ENCODE data around the gene HTR2A. TPM values are rescaled to one million over a fixed set of nuclear protein-coding genes. Genes with fewer than 3 reads are reported as not detected.

Gene HTR2A
- total RNA-seq (0.18 TPM), polyA plus RNA-seq (ENCODE audit: insufficient read depth in 1 of 8, insufficient read length in 8 of 8, low replicate concordance in 1 of 8) (under 1 TPM; 0.18 to 0.81 (median 0.49) TPM)
- long read RNA-seq, donor 1 = 0 reads
- long read RNA-seq, donor 2 = 0 reads
- long read RNA-seq, donor 3 = 0 reads
- long read RNA-seq, donor 4 = 0 reads
- long read RNA-seq, donor 5, full-length matches to known transcripts = 2 of 2 reads
- long read RNA-seq, donor 5, partial matches to known transcripts = 0 of 2 reads
- long read RNA-seq, donor 5, other reads (novel, unspliced or antisense) = 0 of 2 reads
- long read RNA-seq, donor 6 = 0 reads
- long read RNA-seq, donor 7 = 0 reads
- long read RNA-seq, donor 8 = 0 reads
- long read RNA-seq, donor 9 = 0 reads
- long read RNA-seq, donor 10 = 0 reads
- long read RNA-seq, donor 11 = 0 reads

DNA sequence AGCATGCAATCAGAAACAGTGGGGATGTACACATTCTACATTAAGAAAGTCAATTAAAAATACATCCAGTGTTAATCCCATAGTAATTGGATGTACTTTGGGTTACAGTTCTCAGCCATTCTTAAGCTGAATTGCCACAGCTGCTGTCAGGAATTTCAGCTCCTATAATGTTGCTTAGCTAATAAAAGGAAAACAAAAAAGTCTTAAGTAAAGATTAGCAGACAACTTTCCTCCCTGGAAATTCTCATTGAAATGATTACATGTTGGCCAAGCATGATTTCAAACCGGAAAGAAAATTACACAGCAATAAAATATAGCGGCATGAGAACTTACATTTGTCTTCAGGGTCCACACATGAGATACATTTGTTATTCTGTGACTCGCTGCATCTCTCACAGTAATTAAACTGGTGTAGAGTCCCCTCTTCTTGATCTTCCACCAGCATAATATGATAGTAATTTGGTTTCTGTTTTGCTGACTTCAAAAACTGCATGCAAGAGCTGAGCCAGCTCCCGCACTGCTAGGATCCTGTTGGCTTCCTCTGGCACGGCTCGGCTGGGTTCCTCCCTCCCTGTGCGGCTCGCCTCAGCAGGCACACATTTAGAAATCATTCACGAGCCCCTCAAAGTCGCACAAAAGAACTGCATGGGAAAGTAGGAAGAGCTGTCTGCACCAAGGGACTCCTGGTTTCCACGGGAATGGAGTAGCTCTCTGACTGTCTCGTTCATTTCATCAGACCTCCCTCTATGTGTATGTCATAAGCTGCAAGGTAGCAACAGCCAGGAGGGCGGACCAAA is at the start of gene HTR2A:
Gene HTR2A, minus strand, starts transcription at position 713 of the 797 bp plus-strand sequence. CDS start 1,147 bp downstream, outside the sequence.
- Histone ChIP-seq H3K27me3 (ENCODE audit: control insufficient read depth, insufficient read depth, low read length) (peaks cover 9% of the 10 kb centered on the region), H3K4me3 (ENCODE audit: low read length) (peak within 1 kb of the TSS; percentile 27), H3K36me3 (ENCODE audit: control insufficient read depth, insufficient read depth, low read length) (no peaks in the 10 kb centered on the region), H3K9me3 (replicated peaks; ENCODE audit: control insufficient read depth, low read depth, low read length) (no peaks in the 10 kb centered on the region), H3K4me1 (ENCODE audit: control insufficient read depth, insufficient read depth, low read length) (peaks cover 13% of the 10 kb centered on the region), H3K27ac (ENCODE audit: low read length) (no peak within 1 kb of the TSS)
- 0% methylated on average over 2 of the region's 13 CpGs for WGBS (ENCODE audit: insufficient coverage)
- DNase-seq = peak; percentile 36

DNA sequence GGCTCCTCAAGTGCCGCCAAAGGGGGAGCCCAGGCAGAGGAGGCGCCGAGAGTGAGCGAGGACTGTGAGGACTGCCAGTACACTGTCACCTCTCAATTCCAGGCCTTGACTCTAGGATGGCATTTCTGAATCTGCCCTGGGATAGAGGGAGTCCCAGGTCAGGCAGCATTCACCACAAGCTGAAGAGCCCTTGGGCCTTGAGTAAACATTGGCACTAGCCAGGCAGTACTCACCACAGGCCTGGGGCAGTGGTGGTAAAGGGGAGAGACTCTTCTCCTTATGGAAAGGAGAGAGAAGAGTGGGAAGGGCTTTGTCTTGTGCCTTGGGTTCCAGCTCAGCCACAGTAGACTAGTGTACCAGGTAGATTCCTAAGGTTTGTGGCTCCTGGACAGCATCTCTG is 39.7 kb upstream of the HTR2A start:
- H3K4me1 ChIP-seq (ENCODE audit: control insufficient read depth, insufficient read depth, low read length) = no peaks in the 10 kb centered on the region
- H3K36me3 ChIP-seq (ENCODE audit: control insufficient read depth, insufficient read depth, low read length) = no peaks in the 10 kb centered on the region
- no CpG with 5 or more reads among the region's 4 CpGs for WGBS (ENCODE audit: insufficient coverage)
- DNase-seq = no peak
- H3K4me3 ChIP-seq (ENCODE audit: low read length) = no peak overlapping the region
- no peak overlapping the region for H3K27ac ChIP-seq (ENCODE audit: low read length)
- H3K27me3 ChIP-seq (ENCODE audit: control insufficient read depth, insufficient read depth, low read length) = no peaks in the 10 kb centered on the region
- peaks cover 10% of the 10 kb centered on the region for H3K9me3 ChIP-seq (replicated peaks; ENCODE audit: control insufficient read depth, low read depth, low read length)

GRCh38 chr13:46934749-46935148 is 37.9 kb upstream of the HTR2A start:
- WGBS (ENCODE audit: insufficient coverage) = no CpG with 5 or more reads among the region's 1 CpG

DNA sequence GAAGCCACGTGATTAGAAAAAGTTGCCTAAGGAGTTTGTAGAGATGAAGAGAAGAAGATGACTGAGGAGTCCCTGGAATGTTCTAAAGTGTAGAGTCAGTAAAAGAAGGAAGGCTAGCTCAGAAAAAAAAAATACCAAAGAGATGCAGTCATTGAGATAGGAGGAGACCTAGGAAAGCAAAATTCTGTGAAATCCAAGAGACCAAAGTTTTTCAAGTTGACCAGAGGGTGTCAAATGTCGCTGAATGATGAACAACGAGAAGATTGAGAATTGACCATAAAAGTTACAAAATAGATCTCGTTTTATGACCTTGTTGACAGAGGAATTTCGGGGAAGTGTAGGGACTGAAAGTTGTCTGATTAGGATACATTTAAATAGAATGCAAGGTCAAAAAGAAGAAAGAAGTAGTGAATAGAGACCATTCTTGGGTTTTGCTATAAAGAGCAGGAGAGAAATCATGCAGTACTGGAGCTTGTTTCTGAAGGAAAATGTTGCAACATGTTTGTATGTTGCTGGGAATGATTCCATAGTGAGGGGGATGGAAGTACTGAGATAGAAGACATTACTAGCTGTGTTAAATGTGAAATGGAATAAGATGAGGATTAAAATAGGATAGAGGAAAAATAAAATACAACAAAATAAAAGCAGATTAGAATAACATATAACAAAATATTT is 30.2 kb upstream of the HTR2A start:
- DNase-seq = peak; percentile 30
- Histone ChIP-seq H3K27me3 (ENCODE audit: control insufficient read depth, insufficient read depth, low read length) (no peaks in the 10 kb centered on the region), H3K4me1 (ENCODE audit: control insufficient read depth, insufficient read depth, low read length) (no peaks in the 10 kb centered on the region), H3K9me3 (replicated peaks; ENCODE audit: control insufficient read depth, low read depth, low read length) (peaks cover under 1% of the 10 kb centered on the region), H3K36me3 (ENCODE audit: control insufficient read depth, insufficient read depth, low read length) (no peaks in the 10 kb centered on the region), H3K27ac (ENCODE audit: low read length) (no peak overlapping the region), H3K4me3 (ENCODE audit: low read length) (no peak overlapping the region)
- WGBS (ENCODE audit: insufficient coverage) = 58% methylated on average over 2 of the region's 5 CpGs

More at GRCh38 chr13:46934749-46935148, 37.9 kb upstream of the HTR2A start:
- Histone ChIP-seq H3K4me1 (ENCODE audit: control insufficient read depth, insufficient read depth, low read length) (no peaks in the 10 kb centered on the region), H3K4me3 (ENCODE audit: low read length) (no peak overlapping the region), H3K27me3 (ENCODE audit: control insufficient read depth, insufficient read depth, low read length) (no peaks in the 10 kb centered on the region), H3K9me3 (replicated peaks; ENCODE audit: control insufficient read depth, low read depth, low read length) (peaks cover 10% of the 10 kb centered on the region), H3K27ac (ENCODE audit: low read length) (no peak overlapping the region), H3K36me3 (ENCODE audit: control insufficient read depth, insufficient read depth, low read length) (no peaks in the 10 kb centered on the region)
- DNase-seq = no peak

GRCh38 chr13:46925486-46925885 is 28.6 kb upstream of the HTR2A start:
- Histone ChIP-seq H3K27me3 (ENCODE audit: control insufficient read depth, insufficient read depth, low read length) (no peaks in the 10 kb centered on the region), H3K9me3 (replicated peaks; ENCODE audit: control insufficient read depth, low read depth, low read length) (no peaks in the 10 kb centered on the region), H3K4me3 (ENCODE audit: low read length) (no peak overlapping the region), H3K4me1 (ENCODE audit: control insufficient read depth, insufficient read depth, low read length) (no peaks in the 10 kb centered on the region), H3K27ac (ENCODE audit: low read length) (no peak overlapping the region), H3K36me3 (ENCODE audit: control insufficient read depth, insufficient read depth, low read length) (no peaks in the 10 kb centered on the region)
- no CpG with 5 or more reads among the region's 1 CpG for WGBS (ENCODE audit: insufficient coverage)
- no peak for DNase-seq

- no CpG with 5 or more reads among the region's 2 CpGs for WGBS (ENCODE audit: insufficient coverage)
- no peaks in the 10 kb centered on the region for H3K9me3 ChIP-seq (replicated peaks; ENCODE audit: control insufficient read depth, low read depth, low read length)
Measured at GRCh38 chr13:46914341-46914740, 17.5 kb upstream of the HTR2A start.

DNA sequence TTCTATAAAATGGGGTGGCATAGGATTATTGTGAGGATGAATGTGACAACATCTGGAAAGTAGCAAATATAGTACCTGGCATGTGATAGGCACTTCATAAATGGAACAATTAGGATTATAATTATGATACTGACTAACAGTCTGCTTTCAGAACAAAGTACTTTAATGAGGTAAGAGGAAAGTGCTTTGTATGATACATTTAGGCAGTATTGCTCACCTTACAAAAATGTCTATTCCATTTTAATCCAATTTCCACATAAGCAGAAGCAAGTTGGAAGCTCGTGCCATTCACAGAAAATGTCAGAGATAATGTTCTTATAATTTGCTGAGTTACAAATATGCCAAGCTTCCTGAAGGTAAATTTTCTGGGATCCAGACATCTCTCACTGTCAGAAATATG is 16.9 kb upstream of the HTR2A start:
- no peak overlapping the region for H3K27ac ChIP-seq (ENCODE audit: low read length)
- WGBS (ENCODE audit: insufficient coverage) = no CpG with 5 or more reads among the region's 1 CpG
- no peak overlapping the region for H3K4me3 ChIP-seq (ENCODE audit: low read length)
- no peaks in the 10 kb centered on the region for H3K9me3 ChIP-seq (replicated peaks; ENCODE audit: control insufficient read depth, low read depth, low read length)
- H3K27me3 ChIP-seq (ENCODE audit: control insufficient read depth, insufficient read depth, low read length) = no peaks in the 10 kb centered on the region
- no peaks in the 10 kb centered on the region for H3K4me1 ChIP-seq (ENCODE audit: control insufficient read depth, insufficient read depth, low read length)
- DNase-seq = no peak
- no peaks in the 10 kb centered on the region for H3K36me3 ChIP-seq (ENCODE audit: control insufficient read depth, insufficient read depth, low read length)

More at GRCh38 chr13:46914341-46914740, 17.5 kb upstream of the HTR2A start:
- Histone ChIP-seq H3K4me3 (ENCODE audit: low read length) (no peak overlapping the region), H3K4me1 (ENCODE audit: control insufficient read depth, insufficient read depth, low read length) (no peaks in the 10 kb centered on the region), H3K27me3 (ENCODE audit: control insufficient read depth, insufficient read depth, low read length) (no peaks in the 10 kb centered on the region), H3K36me3 (ENCODE audit: control insufficient read depth, insufficient read depth, low read length) (no peaks in the 10 kb centered on the region), H3K27ac (ENCODE audit: low read length) (no peak overlapping the region)
- no peak for DNase-seq

DNA sequence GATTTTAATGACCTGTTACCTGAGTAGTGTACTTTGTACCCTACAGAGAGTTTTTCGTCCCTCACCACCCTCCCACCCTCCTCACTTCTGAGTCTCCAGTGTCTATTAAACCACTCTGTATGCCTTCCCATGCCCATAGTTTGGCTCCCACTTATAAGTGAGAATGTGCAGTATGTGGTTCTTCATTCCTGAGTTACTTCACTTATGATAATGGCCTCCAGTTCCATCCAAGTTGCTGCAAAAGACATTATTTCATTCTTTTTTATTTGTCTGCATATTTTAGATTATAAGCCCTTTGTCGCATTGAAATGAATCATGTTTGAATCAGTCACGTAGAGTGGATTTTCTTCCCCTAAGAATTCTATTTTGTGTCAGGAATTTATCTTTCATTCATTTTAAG is 12.2 kb upstream of the HTR2A start:
- Histone ChIP-seq H3K36me3 (ENCODE audit: control insufficient read depth, insufficient read depth, low read length) (no peaks in the 10 kb centered on the region), H3K27me3 (ENCODE audit: control insufficient read depth, insufficient read depth, low read length) (no peaks in the 10 kb centered on the region), H3K27ac (ENCODE audit: low read length) (no peak overlapping the region), H3K9me3 (replicated peaks; ENCODE audit: control insufficient read depth, low read depth, low read length) (no peaks in the 10 kb centered on the region), H3K4me1 (ENCODE audit: control insufficient read depth, insufficient read depth, low read length) (no peaks in the 10 kb centered on the region), H3K4me3 (ENCODE audit: low read length) (no peak overlapping the region)
- WGBS (ENCODE audit: insufficient coverage) = no CpG with 5 or more reads among the region's 3 CpGs
- no peak for DNase-seq

GRCh38 chr13:46908501-46908900 is 11.6 kb upstream of the HTR2A start:
- Histone ChIP-seq H3K36me3 (ENCODE audit: control insufficient read depth, insufficient read depth, low read length) (no peaks in the 10 kb centered on the region), H3K4me3 (ENCODE audit: low read length) (no peak overlapping the region), H3K4me1 (ENCODE audit: control insufficient read depth, insufficient read depth, low read length) (no peaks in the 10 kb centered on the region), H3K27ac (ENCODE audit: low read length) (no peak overlapping the region), H3K9me3 (replicated peaks; ENCODE audit: control insufficient read depth, low read depth, low read length) (no peaks in the 10 kb centered on the region), H3K27me3 (ENCODE audit: control insufficient read depth, insufficient read depth, low read length) (no peaks in the 10 kb centered on the region)
- no CpG with 5 or more reads among the region's 2 CpGs for WGBS (ENCODE audit: insufficient coverage)
- no peak for DNase-seq

GRCh38 chr13:46906405-46906804 is 9.6 kb upstream of the HTR2A start:
- Histone ChIP-seq H3K4me3 (ENCODE audit: low read length) (no peak overlapping the region), H3K9me3 (replicated peaks; ENCODE audit: control insufficient read depth, low read depth, low read length) (no peaks in the 10 kb centered on the region), H3K27me3 (ENCODE audit: control insufficient read depth, insufficient read depth, low read length) (no peaks in the 10 kb centered on the region), H3K36me3 (ENCODE audit: control insufficient read depth, insufficient read depth, low read length) (no peaks in the 10 kb centered on the region), H3K4me1 (ENCODE audit: control insufficient read depth, insufficient read depth, low read length) (no peaks in the 10 kb centered on the region), H3K27ac (ENCODE audit: low read length) (no peak overlapping the region)
- DNase-seq = no peak

All from muscle of leg (tissue), 16 donors.